ENCODE results near the gene NPRL2. TPM values are rescaled to one million over a fixed set of nuclear protein-coding genes. Genes with fewer than 3 reads are reported as not detected.

The NPRL2 gene
- total and polyA plus RNA-seq, 2 of the 13 experiments (the other 11 are each of a cell fraction or from before 2014, with no cell fraction given), result 30.6 to 51.4 TPM

GRCh38 chr3:50322386-50323091, 28.0 kb downstream of the NPRL2 start, which contains the start of gene HYAL2 (continued):
- TF ChIP-seq, protein P1, sequence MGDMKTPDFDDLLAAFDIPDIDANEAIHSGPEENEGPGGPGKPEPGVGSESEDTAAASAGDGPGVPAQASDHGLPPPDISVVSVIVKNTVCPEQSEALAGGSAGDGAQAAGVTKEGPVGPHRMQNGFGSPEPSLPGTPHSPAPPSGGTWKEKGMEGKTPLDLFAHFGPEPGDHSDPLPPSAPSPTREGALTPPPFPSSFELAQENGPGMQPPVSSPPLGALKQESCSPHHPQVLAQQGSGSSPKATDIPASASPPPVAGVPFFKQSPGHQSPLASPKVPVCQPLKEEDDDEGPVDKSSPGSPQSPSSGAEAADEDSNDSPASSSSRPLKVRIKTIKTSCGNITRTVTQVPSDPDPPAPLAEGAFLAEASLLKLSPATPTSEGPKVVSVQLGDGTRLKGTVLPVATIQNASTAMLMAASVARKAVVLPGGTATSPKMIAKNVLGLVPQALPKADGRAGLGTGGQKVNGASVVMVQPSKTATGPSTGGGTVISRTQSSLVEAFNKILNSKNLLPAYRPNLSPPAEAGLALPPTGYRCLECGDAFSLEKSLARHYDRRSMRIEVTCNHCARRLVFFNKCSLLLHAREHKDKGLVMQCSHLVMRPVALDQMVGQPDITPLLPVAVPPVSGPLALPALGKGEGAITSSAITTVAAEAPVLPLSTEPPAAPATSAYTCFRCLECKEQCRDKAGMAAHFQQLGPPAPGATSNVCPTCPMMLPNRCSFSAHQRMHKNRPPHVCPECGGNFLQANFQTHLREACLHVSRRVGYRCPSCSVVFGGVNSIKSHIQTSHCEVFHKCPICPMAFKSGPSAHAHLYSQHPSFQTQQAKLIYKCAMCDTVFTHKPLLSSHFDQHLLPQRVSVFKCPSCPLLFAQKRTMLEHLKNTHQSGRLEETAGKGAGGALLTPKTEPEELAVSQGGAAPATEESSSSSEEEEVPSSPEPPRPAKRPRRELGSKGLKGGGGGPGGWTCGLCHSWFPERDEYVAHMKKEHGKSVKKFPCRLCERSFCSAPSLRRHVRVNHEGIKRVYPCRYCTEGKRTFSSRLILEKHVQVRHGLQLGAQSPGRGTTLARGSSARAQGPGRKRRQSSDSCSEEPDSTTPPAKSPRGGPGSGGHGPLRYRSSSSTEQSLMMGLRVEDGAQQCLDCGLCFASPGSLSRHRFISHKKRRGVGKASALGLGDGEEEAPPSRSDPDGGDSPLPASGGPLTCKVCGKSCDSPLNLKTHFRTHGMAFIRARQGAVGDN (CRISPR knock-in tag; IDR thresholded peaks at IDR 0.05), result peak; percentile 68
- TF ChIP-seq, protein P2, sequence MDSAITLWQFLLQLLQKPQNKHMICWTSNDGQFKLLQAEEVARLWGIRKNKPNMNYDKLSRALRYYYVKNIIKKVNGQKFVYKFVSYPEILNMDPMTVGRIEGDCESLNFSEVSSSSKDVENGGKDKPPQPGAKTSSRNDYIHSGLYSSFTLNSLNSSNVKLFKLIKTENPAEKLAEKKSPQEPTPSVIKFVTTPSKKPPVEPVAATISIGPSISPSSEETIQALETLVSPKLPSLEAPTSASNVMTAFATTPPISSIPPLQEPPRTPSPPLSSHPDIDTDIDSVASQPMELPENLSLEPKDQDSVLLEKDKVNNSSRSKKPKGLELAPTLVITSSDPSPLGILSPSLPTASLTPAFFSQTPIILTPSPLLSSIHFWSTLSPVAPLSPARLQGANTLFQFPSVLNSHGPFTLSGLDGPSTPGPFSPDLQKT (CRISPR knock-in tag; IDR thresholded peaks at IDR 0.05; ENCODE audit: borderline replicate concordance), result no peak

DNA sequence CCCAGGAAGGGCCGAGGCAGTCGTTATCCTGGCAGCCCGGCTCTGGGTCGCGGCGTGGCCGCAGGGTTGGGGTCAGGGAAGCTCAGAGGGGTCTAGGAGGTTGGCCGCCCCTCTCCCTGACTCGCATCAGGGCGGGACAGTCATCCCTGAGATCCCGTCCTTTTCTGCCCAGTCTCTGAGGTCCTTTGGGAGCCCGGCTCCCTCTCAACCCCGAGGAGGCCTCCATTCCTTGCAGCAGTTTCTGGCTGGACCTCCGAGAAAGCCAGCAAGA, 28.5 kb downstream of the NPRL2 start:
- FAIRE-seq (no peak), DNase-seq (ENCODE audit: low spot score) (no peak), ATAC-seq (no peak)
- BruUV-seq (replicated peaks), result no TSS peak
- peaks cover 12 to 36% of the 10 kb centered on the region in 2 experiments for H3K36me3 ChIP-seq (replicated peaks in 1 of 2; ENCODE audit: control insufficient read depth in 1 of 2, insufficient read depth in 2 of 2, low read length in 2 of 2)
- H3K27ac ChIP-seq (ENCODE audit: extremely low read length, insufficient read depth, low read length), result peak overlapping the region; percentile 100
- peak overlapping the region; percentile 28 to 91 (median 85); a peak in 5 of 6 replicates for H3K4me3 ChIP-seq (replicated peaks in 1 of 3; ENCODE audit: insufficient read depth in 1 of 3, low read depth in 2 of 3, low read length in 3 of 3)
- H3K27me3 ChIP-seq (ENCODE audit: control insufficient read depth in 1 of 2, insufficient read depth in 2 of 2, low read length in 2 of 2), result no peaks in the 10 kb centered on the region; a peak in 1 of 5 replicates
- intact Hi-C loops (cut with micrococcal nuclease; ENCODE audit: unreplicated experiment) (no loop called here), in situ Hi-C loops (cut with HindIII; ENCODE audit: extremely low pct_ligation_motif_present, low pct_unique_long_range_greater_than_20kb) (loop anchor here (5.0 kb wide), 1 partner anchor 60 kb away; no protein-coding TSS in a partner anchor)
- peak overlapping the region; percentile 99 for H3K9ac ChIP-seq (ENCODE audit: insufficient read depth, low read depth, low read length)
- H2AFZ ChIP-seq (ENCODE audit: low read length), result no peak overlapping the region
- peak overlapping the region; percentile 94 for H3K4me2 ChIP-seq (ENCODE audit: low read depth, low read length)
- peaks cover 79% of the 10 kb centered on the region for H3K4me1 ChIP-seq (ENCODE audit: insufficient read depth, low read length)
- H3K9me3 ChIP-seq (ENCODE audit: low read length), result no peaks in the 10 kb centered on the region
- peaks cover 30% of the 10 kb centered on the region for H3K79me2 ChIP-seq (ENCODE audit: insufficient read depth, low read length)
- CTCF ChIA-PET (ENCODE audit: low intra/inter-chr PET ratio, low total read pairs), result interaction anchor here (0.9 to 2.3 kb wide), 3 partner anchors 19 to 95 kb away, joined by 3 to 15 read pairs (median 3); partner anchors contain the start of genes HYAL1, HYAL3 and NAA80
- POLR2A ChIA-PET, result interaction anchor here (0.8 to 13.0 kb wide), 10 partner anchors 14 to 126 kb away, joined by 3 to 222 read pairs (median 8); partner anchors contain the start of genes GNAI2, HYAL1, HYAL3 and IFRD2
- no peaks in the 10 kb centered on the region for H4K20me1 ChIP-seq (ENCODE audit: insufficient read depth, low read length)
- WGBS (ENCODE audit: low lambda C conversion rate), result 60% methylated on average over 1 of the region's 14 CpGs
- no peak for TF ChIP-seq ZBTB26 (CRISPR knock-in tag; IDR thresholded peaks at IDR 0.05; ENCODE audit: borderline replicate concordance)
- no peak for TF ChIP-seq ZNF205 (CRISPR knock-in tag; IDR thresholded peaks at IDR 0.05)
- TF ChIP-seq ZNF766 (CRISPR knock-in tag; IDR thresholded peaks at IDR 0.05; ENCODE audit: borderline replicate concordance), result peak; percentile 79; the same call in 1 of the 2 replicates
- no peak; the same call in 1 of the 2 replicates for TF ChIP-seq RNF219 (CRISPR knock-in tag; IDR thresholded peaks at IDR 0.05)
- TF ChIP-seq KLF15 (CRISPR knock-in tag; IDR thresholded peaks at IDR 0.05; ENCODE audit: borderline replicate concordance), result no peak
- TF ChIP-seq ZNF607 (CRISPR knock-in tag; IDR thresholded peaks at IDR 0.05; ENCODE audit: borderline replicate concordance), result no peak
- TF ChIP-seq, protein P3, sequence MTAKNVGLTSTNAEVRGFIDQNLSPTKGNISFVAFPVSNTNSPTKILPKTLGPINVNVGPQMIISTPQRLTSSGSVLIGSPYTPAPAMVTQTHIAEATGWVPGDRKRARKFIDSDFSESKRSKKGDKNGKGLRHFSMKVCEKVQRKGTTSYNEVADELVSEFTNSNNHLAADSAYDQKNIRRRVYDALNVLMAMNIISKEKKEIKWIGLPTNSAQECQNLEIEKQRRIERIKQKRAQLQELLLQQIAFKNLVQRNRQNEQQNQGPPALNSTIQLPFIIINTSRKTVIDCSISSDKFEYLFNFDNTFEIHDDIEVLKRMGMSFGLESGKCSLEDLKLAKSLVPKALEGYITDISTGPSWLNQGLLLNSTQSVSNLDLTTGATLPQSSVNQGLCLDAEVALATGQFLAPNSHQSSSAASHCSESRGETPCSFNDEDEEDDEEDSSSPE (CRISPR knock-in tag; IDR thresholded peaks at IDR 0.05), result no peak
- TF ChIP-seq HES4 (CRISPR knock-in tag; IDR thresholded peaks at IDR 0.05; ENCODE audit: borderline replicate concordance), result no peak

Data from HepG2 (cell line).